ENCODE data around the gene DUS1L.

The DUS1L gene

DNA sequence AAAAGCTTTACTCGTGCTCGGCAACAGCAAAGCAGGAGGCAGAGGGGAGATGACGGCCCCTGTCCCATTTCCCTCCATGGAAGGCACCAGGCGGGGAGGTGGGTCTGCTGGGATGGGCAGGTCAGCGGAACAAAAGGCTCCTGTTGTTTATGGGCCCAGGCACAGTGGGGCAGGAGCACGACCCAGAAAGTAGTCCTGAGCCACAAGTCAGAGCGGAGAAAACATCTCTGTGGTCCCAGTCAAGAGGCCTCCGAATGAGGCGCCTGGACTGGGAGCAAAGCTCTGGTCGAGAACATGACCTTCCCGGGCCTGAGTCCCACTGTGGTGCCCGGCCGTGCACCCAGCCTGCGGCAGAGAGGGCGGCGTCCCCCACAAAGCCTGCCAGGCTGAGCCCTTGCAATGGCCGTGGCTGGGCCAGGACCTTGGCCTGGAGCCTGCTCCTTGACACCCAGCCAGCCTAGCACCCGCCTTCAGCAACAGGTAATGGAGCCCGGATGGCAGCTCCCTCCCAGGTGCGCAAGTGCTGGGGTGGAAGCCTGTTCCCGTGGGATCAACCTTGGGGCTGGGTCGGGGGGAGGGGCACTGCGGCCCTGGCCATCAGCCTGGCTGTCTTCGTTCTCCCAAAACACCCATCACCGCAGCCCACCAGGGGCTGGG, 17.6 kb downstream of the DUS1L start:
- Histone ChIP-seq H3K27me3 (ENCODE audit: insufficient read depth, low read length) (no peaks in the 10 kb centered on the region), H4K12ac (ENCODE audit: low read depth, low read length) (no peak overlapping the region), H3K79me2 (ENCODE audit: control insufficient read depth, insufficient read depth, low read length, poor library complexity) (peaks cover 9% of the 10 kb centered on the region), H3K18ac (ENCODE audit: low read length) (no peak overlapping the region), H3K36me3 (ENCODE audit: control insufficient read depth in 1 of 2, insufficient read depth in 2 of 2, low read length in 2 of 2) (peaks cover 31 to 37% of the 10 kb centered on the region in 2 experiments), H3K23ac (ENCODE audit: low read length) (no peak overlapping the region), H3K4me2 (ENCODE audit: low read length) (no peak overlapping the region), H2BK5ac (ENCODE audit: low read depth, low read length, poor library complexity) (no peak overlapping the region), H4K91ac (ENCODE audit: low read depth, low read length) (no peak overlapping the region), H3K79me1 (ENCODE audit: low read length) (peaks cover 4% of the 10 kb centered on the region), H4K8ac (ENCODE audit: low read depth, low read length) (no peak overlapping the region), H3K27ac (ENCODE audit: low read depth, low read length) (no peak overlapping the region), H3K9ac (ENCODE audit: low read length) (no peak overlapping the region), H3K14ac (ENCODE audit: low read length) (no peak overlapping the region), H3K4me3 (ENCODE audit: low read depth, low read length) (no peak overlapping the region), H2AFZ (ENCODE audit: insufficient read depth, low read length, poor library complexity) (no peak overlapping the region), H2BK12ac (ENCODE audit: low read length) (no peak overlapping the region), H2BK120ac (ENCODE audit: insufficient read depth, low read length, poor library complexity) (no peak overlapping the region), H2AK5ac (ENCODE audit: low read length) (no peak overlapping the region), H3K9me3 (ENCODE audit: insufficient read depth, low read depth, low read length) (peaks cover 7% of the 10 kb centered on the region), H3K4me1 (ENCODE audit: control insufficient read depth in 1 of 2, insufficient read depth in 2 of 2, low read length in 2 of 2) (peaks cover 12 to 14% of the 10 kb centered on the region in 2 experiments), H3K4ac (ENCODE audit: low read depth, low read length) (no peak overlapping the region)
- WGBS (ENCODE audit: extremely low coverage, insufficient coverage, insufficient read length): no CpG with 5 or more reads among the region's 25 CpGs
- no peak for DNase-seq

DNA sequence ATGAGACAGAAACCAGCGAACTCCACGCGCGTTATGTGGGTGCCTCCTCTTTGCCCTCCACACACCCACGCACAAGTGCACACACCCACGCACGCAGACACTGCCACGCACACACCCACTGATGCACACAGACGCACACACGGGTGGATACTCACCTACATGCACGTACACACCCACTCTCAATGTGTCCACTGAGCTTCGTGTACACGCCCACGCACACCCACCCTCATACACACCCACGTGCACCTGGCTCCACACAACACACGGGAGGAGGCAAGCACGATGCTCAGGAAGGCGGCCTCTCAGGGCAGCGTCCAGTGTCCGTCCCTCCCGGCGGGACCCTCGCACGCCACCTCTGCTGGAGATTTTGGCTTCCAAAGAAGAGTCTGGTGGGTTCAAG, 18.2 kb downstream of the DUS1L start:
- Histone ChIP-seq H3K4ac (ENCODE audit: low read depth, low read length) (no peak overlapping the region), H3K36me3 (ENCODE audit: control insufficient read depth in 1 of 2, insufficient read depth in 2 of 2, low read length in 2 of 2) (peaks cover 31 to 37% of the 10 kb centered on the region in 2 experiments), H2BK5ac (ENCODE audit: low read depth, low read length, poor library complexity) (no peak overlapping the region), H3K79me1 (ENCODE audit: low read length) (peaks cover 4% of the 10 kb centered on the region), H3K27me3 (ENCODE audit: insufficient read depth, low read length) (no peaks in the 10 kb centered on the region), H4K8ac (ENCODE audit: low read depth, low read length) (no peak overlapping the region), H4K91ac (ENCODE audit: low read depth, low read length) (no peak overlapping the region), H3K79me2 (ENCODE audit: control insufficient read depth, insufficient read depth, low read length, poor library complexity) (peaks cover 6% of the 10 kb centered on the region), H3K4me2 (ENCODE audit: low read length) (no peak overlapping the region), H3K9ac (ENCODE audit: low read length) (peak overlapping the region; percentile 11), H2BK120ac (ENCODE audit: insufficient read depth, low read length, poor library complexity) (no peak overlapping the region), H3K4me1 (ENCODE audit: control insufficient read depth in 1 of 2, insufficient read depth in 2 of 2, low read length in 2 of 2) (peaks cover 8 to 9% of the 10 kb centered on the region in 2 experiments), H4K12ac (ENCODE audit: low read depth, low read length) (no peak overlapping the region), H3K18ac (ENCODE audit: low read length) (no peak overlapping the region), H3K14ac (ENCODE audit: low read length) (no peak overlapping the region), H3K4me3 (ENCODE audit: low read depth, low read length) (peak overlapping the region; percentile 23), H2AFZ (ENCODE audit: insufficient read depth, low read length, poor library complexity) (no peak overlapping the region), H2AK5ac (ENCODE audit: low read length) (no peak overlapping the region), H3K23ac (ENCODE audit: low read length) (no peak overlapping the region), H3K27ac (ENCODE audit: low read depth, low read length) (no peak overlapping the region), H3K9me3 (ENCODE audit: insufficient read depth, low read depth, low read length) (peaks cover 11% of the 10 kb centered on the region), H2BK12ac (ENCODE audit: low read length) (no peak overlapping the region)
- no CpG with 5 or more reads among the region's 24 CpGs for WGBS (ENCODE audit: extremely low coverage, insufficient coverage, insufficient read length)
- DNase-seq: no peak

DNA sequence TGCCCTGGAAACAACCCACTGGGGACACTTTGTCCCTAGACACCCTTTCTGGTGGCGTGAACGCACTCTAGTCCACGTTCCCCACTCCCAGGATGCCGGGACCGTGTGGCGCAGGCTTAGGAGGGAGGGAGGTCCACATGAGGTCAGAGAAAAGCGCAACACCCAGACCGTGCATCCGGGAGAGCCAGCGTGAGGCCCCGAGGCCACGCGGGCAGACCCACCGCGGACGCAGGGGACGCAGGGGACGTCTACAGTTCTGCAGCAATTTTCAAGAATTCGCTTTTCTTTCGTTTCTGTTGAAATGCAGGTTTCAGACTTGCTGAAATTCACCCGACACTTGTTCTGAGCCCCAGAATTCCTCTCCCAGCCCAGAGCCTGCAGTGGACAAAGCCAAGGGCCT, 18.7 kb downstream of the DUS1L start:
- Histone ChIP-seq H3K18ac (ENCODE audit: low read length) (no peak overlapping the region), H3K79me2 (ENCODE audit: control insufficient read depth, insufficient read depth, low read length, poor library complexity) (peaks cover 3% of the 10 kb centered on the region), H3K23ac (ENCODE audit: low read length) (no peak overlapping the region), H3K9ac (ENCODE audit: low read length) (no peak overlapping the region), H3K36me3 (ENCODE audit: control insufficient read depth in 1 of 2, insufficient read depth in 2 of 2, low read length in 2 of 2) (peaks cover 31 to 37% of the 10 kb centered on the region in 2 experiments), H3K27ac (ENCODE audit: low read depth, low read length) (no peak overlapping the region), H4K91ac (ENCODE audit: low read depth, low read length) (no peak overlapping the region), H2AK5ac (ENCODE audit: low read length) (no peak overlapping the region), H3K9me3 (ENCODE audit: insufficient read depth, low read depth, low read length) (peaks cover 11% of the 10 kb centered on the region), H2BK12ac (ENCODE audit: low read length) (no peak overlapping the region), H2AFZ (ENCODE audit: insufficient read depth, low read length, poor library complexity) (no peak overlapping the region), H4K12ac (ENCODE audit: low read depth, low read length) (no peak overlapping the region), H2BK5ac (ENCODE audit: low read depth, low read length, poor library complexity) (no peak overlapping the region), H3K4me2 (ENCODE audit: low read length) (no peak overlapping the region), H3K4ac (ENCODE audit: low read depth, low read length) (no peak overlapping the region), H3K4me1 (ENCODE audit: control insufficient read depth in 1 of 2, insufficient read depth in 2 of 2, low read length in 2 of 2) (peaks cover 8 to 9% of the 10 kb centered on the region in 2 experiments), H2BK120ac (ENCODE audit: insufficient read depth, low read length, poor library complexity) (no peak overlapping the region), H3K27me3 (ENCODE audit: insufficient read depth, low read length) (no peaks in the 10 kb centered on the region), H3K79me1 (ENCODE audit: low read length) (peaks cover 4% of the 10 kb centered on the region), H3K14ac (ENCODE audit: low read length) (no peak overlapping the region), H4K8ac (ENCODE audit: low read depth, low read length) (no peak overlapping the region), H3K4me3 (ENCODE audit: low read depth, low read length) (no peak overlapping the region)
- no CpG with 5 or more reads among the region's 21 CpGs for WGBS (ENCODE audit: extremely low coverage, insufficient coverage, insufficient read length)
- DNase-seq: no peak

DNA sequence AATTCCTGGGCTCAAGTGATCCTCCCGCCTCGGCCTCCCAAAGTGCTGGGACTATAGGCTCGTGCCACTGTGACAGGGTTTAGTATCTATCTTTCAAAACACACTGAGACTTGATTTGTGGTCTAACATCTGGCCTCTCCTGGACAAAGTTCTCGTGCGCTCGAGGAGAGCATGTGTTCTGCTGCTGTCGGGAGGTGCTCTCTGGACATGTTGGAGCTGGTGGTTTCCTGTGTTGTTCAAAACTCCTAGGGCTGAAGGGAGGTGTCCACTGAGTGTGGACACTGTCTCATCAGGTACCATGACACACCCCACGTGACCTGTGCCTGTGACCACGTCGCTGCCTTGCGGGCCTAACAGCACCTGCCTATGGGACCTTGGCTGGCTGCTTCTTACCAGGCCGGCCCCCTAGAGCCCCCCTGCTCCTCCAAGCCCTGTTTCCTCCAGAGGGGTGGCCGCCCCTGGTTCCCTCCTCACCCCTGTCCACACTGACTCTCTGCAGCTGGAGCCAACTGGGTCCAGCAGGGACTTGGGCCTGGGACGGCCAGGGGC, 19.6 kb downstream of the DUS1L start:
- H2AK5ac ChIP-seq (ENCODE audit: low read length): no peak overlapping the region
- H3K4me1 ChIP-seq (ENCODE audit: control insufficient read depth in 1 of 2, insufficient read depth in 2 of 2, low read length in 2 of 2): peaks cover 8 to 9% of the 10 kb centered on the region in 2 experiments
- no peak overlapping the region for H3K23ac ChIP-seq (ENCODE audit: low read length)
- no peaks in the 10 kb centered on the region for H3K27me3 ChIP-seq (ENCODE audit: insufficient read depth, low read length)
- H3K36me3 ChIP-seq (ENCODE audit: control insufficient read depth in 1 of 2, insufficient read depth in 2 of 2, low read length in 2 of 2): peaks cover 31 to 37% of the 10 kb centered on the region in 2 experiments
- no peak overlapping the region for H3K27ac ChIP-seq (ENCODE audit: low read depth, low read length)
- no peak overlapping the region for H2BK12ac ChIP-seq (ENCODE audit: low read length)
- peaks cover 2% of the 10 kb centered on the region for H3K79me1 ChIP-seq (ENCODE audit: low read length)
- H4K12ac ChIP-seq (ENCODE audit: low read depth, low read length): no peak overlapping the region
- no peak overlapping the region for H3K4ac ChIP-seq (ENCODE audit: low read depth, low read length)
- H4K8ac ChIP-seq (ENCODE audit: low read depth, low read length): no peak overlapping the region
- no peak overlapping the region for H4K91ac ChIP-seq (ENCODE audit: low read depth, low read length)
- peaks cover 2% of the 10 kb centered on the region for H3K79me2 ChIP-seq (ENCODE audit: control insufficient read depth, insufficient read depth, low read length, poor library complexity)
- no peak overlapping the region for H2BK120ac ChIP-seq (ENCODE audit: insufficient read depth, low read length, poor library complexity)
- no peak overlapping the region for H2AFZ ChIP-seq (ENCODE audit: insufficient read depth, low read length, poor library complexity)
- peaks cover 11% of the 10 kb centered on the region for H3K9me3 ChIP-seq (ENCODE audit: insufficient read depth, low read depth, low read length)
- no peak overlapping the region for H3K14ac ChIP-seq (ENCODE audit: low read length)
- DNase-seq: no peak
- no peak overlapping the region for H2BK5ac ChIP-seq (ENCODE audit: low read depth, low read length, poor library complexity)
- H3K18ac ChIP-seq (ENCODE audit: low read length): no peak overlapping the region
- no peak overlapping the region for H3K4me2 ChIP-seq (ENCODE audit: low read length)
- no peak overlapping the region for H3K9ac ChIP-seq (ENCODE audit: low read length)
- no CpG with 5 or more reads among the region's 14 CpGs for WGBS (ENCODE audit: extremely low coverage, insufficient coverage, insufficient read length)
- H3K4me3 ChIP-seq (ENCODE audit: low read depth, low read length): no peak overlapping the region
